H1 (cell line): ENCODE data around the gene SRSF9. TPM values are rescaled to one million over a fixed set of nuclear protein-coding genes. Genes with fewer than 3 reads are reported as not detected.

ENCODE experiments used
- CTCF ChIA-PET: fragments of 300-600 bp; sonication (Branson Sonifier 250); formaldehyde crosslinking; loops from one replicate; lab custom pipeline; 2021; ENCODE audit not compliant: partially characterized antibody; lab: Charles Lee
- POLR2A ChIA-PET: fragments of 300-600 bp; sonication (Branson Sonifier 250); formaldehyde crosslinking; loops from one replicate; lab custom pipeline; 2021; ENCODE audit warnings: inconsistent platforms; ENCODE audit not compliant: partially characterized antibody; lab: Charles Lee
- DNase-seq, 2 experiments: peaks; one replicate each; pipeline versions ENCODE4 v3.0.0 to v3.0.0-alpha.2; 2010 to 2022; ENCODE audit warnings: low spot score in 2 of 2, low read depth in 1 of 2, mixed read lengths in 1 of 2
- FAIRE-seq: peaks from 2 replicates; lab custom pipeline; 2011; peaks lifted over from hg19 to GRCh38; lab: Jason Lieb, UNC
- H2AFZ ChIP-seq: 2 replicates; pipeline ENCODE4 v1.8.1; 2012; ENCODE audit warnings: low read length, inconsistent platforms
- H2AK5ac ChIP-seq: 2 replicates; pipeline ENCODE4 v1.6.1; 2013; ENCODE audit warnings: low read depth, low read length
- H2BK120ac ChIP-seq: replicated peaks from 2 replicates; pipeline ENCODE3; 2013; ENCODE audit warnings: low read depth, low read length, inconsistent platforms
- H2BK12ac ChIP-seq: 2 replicates; pipeline ENCODE4 v1.6.1; 2013; ENCODE audit warnings: low read depth, low read length
- H2BK15ac ChIP-seq: 2 replicates; pipeline ENCODE4 v1.6.1; 2013; ENCODE audit warnings: low read length
- H2BK20ac ChIP-seq: 2 replicates; pipeline ENCODE4 v1.6.1; 2013; ENCODE audit warnings: low read length
- H2BK5ac ChIP-seq: 2 replicates; pipeline ENCODE4 v1.6.1; 2013; ENCODE audit warnings: low read depth, low read length
- H3K14ac ChIP-seq: 2 replicates; pipeline ENCODE4 v1.6.1; 2013; ENCODE audit warnings: inconsistent platforms; ENCODE audit not compliant: insufficient read length
- H3K18ac ChIP-seq: 2 replicates; pipeline ENCODE4 v1.6.1; 2013; ENCODE audit warnings: low read length; ENCODE audit errors: extremely low read depth
- H3K23ac ChIP-seq: 2 replicates; pipeline ENCODE4 v1.6.1; 2013; ENCODE audit warnings: inconsistent platforms; ENCODE audit not compliant: insufficient read length
- H3K23me2 ChIP-seq: 2 replicates; pipeline ENCODE4 v1.6.1; 2013; ENCODE audit warnings: low read depth, low read length
- H3K27ac ChIP-seq: 2 replicates; pipeline ENCODE4 v1.6.1; 2011; ENCODE audit warnings: low read depth, low read length, inconsistent platforms
- H3K27me3 ChIP-seq, 4 experiments: replicated peaks in 1 of 4; 1 replicate in 1 of 4; 2 replicates in 3 of 4; pipeline versions ENCODE4 v1.6.1 to v1.8.1; 2011 to 2013; ENCODE audit warnings: low read length in 3 of 4, mild to moderate bottlenecking in 3 of 4, inconsistent platforms in 2 of 4, mixed read lengths in 2 of 4, moderate library complexity in 1 of 4; ENCODE audit not compliant: control insufficient read depth in 3 of 4, insufficient read depth in 3 of 4; ENCODE audit errors: extremely low read depth in 1 of 4
- H3K36me3 ChIP-seq, 4 experiments: 2 replicates each; pipeline versions ENCODE4 v1.6.1 to v1.8.1; 2011 to 2013; ENCODE audit warnings: mild to moderate bottlenecking in 4 of 4, low read length in 3 of 4, moderate library complexity in 2 of 4, control low read depth in 1 of 4, inconsistent platforms in 1 of 4; ENCODE audit not compliant: insufficient read depth in 4 of 4, control insufficient read depth in 2 of 4
- H3K4ac ChIP-seq: replicated peaks from 2 replicates; pipeline ENCODE3; 2013; ENCODE audit warnings: low read length, low read depth, mixed read lengths, inconsistent platforms; ENCODE audit not compliant: insufficient read length
- H3K4me1 ChIP-seq, 4 experiments: replicated peaks in 1 of 4; 1 replicate in 1 of 4; 2 replicates in 3 of 4; pipeline versions ENCODE4 v1.6.1 to v1.8.1; 2011 to 2013; ENCODE audit warnings: low read length in 3 of 4, inconsistent platforms in 2 of 4, mixed read lengths in 1 of 4; ENCODE audit not compliant: insufficient read depth in 4 of 4, control insufficient read depth in 3 of 4
- H3K4me2 ChIP-seq, 2 experiments: 2 replicates each; pipeline versions ENCODE4 v1.6.1 to v1.8.1; 2011 to 2013; ENCODE audit warnings: low read depth in 2 of 2, low read length in 2 of 2, control low read depth in 1 of 2, inconsistent platforms in 1 of 2, mild to moderate bottlenecking in 1 of 2; ENCODE audit not compliant: insufficient read depth in 1 of 2
- H3K4me3 ChIP-seq, 4 experiments: fragments of 200-600, 300-600 bp in 1 of 4; sonication (generic), shearing (Covaris generic), sonication (Bioruptor Twin) in 1 of 4; 2 replicates each; pipeline versions ENCODE4 v1.5.1 to v1.8.1; 2011 to 2016; ENCODE audit warnings: low read length in 4 of 4, low read depth in 3 of 4, control low read depth in 2 of 4, inconsistent platforms in 2 of 4, mild to moderate bottlenecking in 2 of 4, mixed read lengths in 1 of 4, moderate library complexity in 1 of 4; ENCODE audit not compliant: insufficient read depth in 2 of 4; ENCODE audit errors: extremely low read depth in 1 of 4
- H3K56ac ChIP-seq: replicated peaks from 2 replicates; pipeline ENCODE3; 2013; ENCODE audit warnings: low read depth, mild to moderate bottlenecking, mixed read lengths, low read length, inconsistent platforms; ENCODE audit not compliant: insufficient read length
- H3K79me1 ChIP-seq: 2 replicates; pipeline ENCODE4 v1.6.1; 2013; ENCODE audit warnings: low read depth, low read length, control low read depth
- H3K79me2 ChIP-seq, 2 experiments: 2 replicates each; pipeline versions ENCODE4 v1.6.1 to v1.8.1; 2012 to 2013; ENCODE audit warnings: low read length in 2 of 2, mild to moderate bottlenecking in 2 of 2, inconsistent platforms in 1 of 2; ENCODE audit not compliant: insufficient read depth in 2 of 2, control insufficient read depth in 1 of 2
- H3K9ac ChIP-seq, 4 experiments: replicated peaks in 1 of 4; 1 replicate in 1 of 4; 2 replicates in 3 of 4; pipeline versions ENCODE4 v1.6.1 to v1.8.1; 2011 to 2013; ENCODE audit warnings: low read depth in 3 of 4, low read length in 3 of 4, control low read depth in 2 of 4, mild to moderate bottlenecking in 2 of 4, moderate library complexity in 2 of 4, inconsistent platforms in 1 of 4; ENCODE audit errors: extremely low read depth in 1 of 4
- H3K9me3 ChIP-seq, 2 experiments: 2 replicates each; pipeline versions ENCODE4 v1.6.1 to v1.8.1; 2012 to 2013; ENCODE audit warnings: mild to moderate bottlenecking in 2 of 2, moderate library complexity in 2 of 2, control low read depth in 1 of 2, inconsistent platforms in 1 of 2, low read depth in 1 of 2, low read length in 1 of 2, mixed read lengths in 1 of 2; ENCODE audit not compliant: insufficient read depth in 2 of 2
- H4K20me1 ChIP-seq, 2 experiments: replicated peaks in 1 of 2; 2 replicates each; pipeline versions ENCODE3 to v1.8.1; 2011 to 2013; ENCODE audit warnings: inconsistent platforms in 2 of 2, low read length in 2 of 2, mild to moderate bottlenecking in 1 of 2; ENCODE audit not compliant: insufficient read depth in 2 of 2, control insufficient read depth in 1 of 2
- H4K5ac ChIP-seq: 2 replicates; pipeline ENCODE4 v1.6.1; 2013; ENCODE audit warnings: low read length, low read depth, mixed read lengths, inconsistent platforms; ENCODE audit not compliant: insufficient read length
- H4K8ac ChIP-seq: 2 replicates; pipeline ENCODE4 v1.8.0; 2013; ENCODE audit warnings: mild to moderate bottlenecking, moderate library complexity, low read length, inconsistent platforms; ENCODE audit not compliant: insufficient read depth; ENCODE audit errors: extremely low read depth
- H4K91ac ChIP-seq: replicated peaks from 2 replicates; pipeline ENCODE3; 2013; ENCODE audit warnings: low read length, mixed read lengths, inconsistent platforms; ENCODE audit not compliant: insufficient read length
- ATF2 ChIP-seq: IDR thresholded peaks from 2 replicates; pipeline ENCODE4 v1.6.1; 2012; ENCODE audit warnings: low read length, inconsistent platforms
- GTF2F1 ChIP-seq: IDR thresholded peaks from 2 replicates; pipeline ENCODE4 v1.6.1; 2012; ENCODE audit warnings: low read depth, low read length, improper control_type of control experiment, borderline replicate concordance
- HDAC6 ChIP-seq: IDR thresholded peaks from one replicate; pipeline ENCODE4 v1.7.1; 2012; ENCODE audit warnings: low read depth, mild to moderate bottlenecking, inconsistent platforms, low read length, moderate library complexity
- JUN ChIP-seq: IDR thresholded peaks from 2 replicates; pipeline ENCODE4 v1.6.1; 2011; ENCODE audit warnings: low read depth, mild to moderate bottlenecking, improper control_type of control experiment, low read length
- JUND ChIP-seq: IDR thresholded peaks from 2 replicates; pipeline ENCODE4 v1.6.1; 2011; ENCODE audit warnings: mild to moderate bottlenecking, improper control_type of control experiment, low read length
- RBBP5 ChIP-seq: IDR thresholded peaks from 2 replicates; pipeline ENCODE4 v1.7.1; 2012; ENCODE audit warnings: low read depth, mild to moderate bottlenecking, inconsistent platforms, low read length, moderate library complexity, borderline replicate concordance
- RNF2 ChIP-seq: fragments of 200-900, 300-1000 bp; sonication (generic); IDR thresholded peaks from 2 replicates; pipeline ENCODE4 v1.7.1; 2016; ENCODE audit warnings: borderline replicate concordance, low read depth, mild to moderate bottlenecking, antibody characterized with exemption, low read length; ENCODE audit not compliant: poor library complexity, severe bottlenecking; ENCODE audit errors: missing control alignments
- SIX5 ChIP-seq: IDR thresholded peaks from 2 replicates; pipeline ENCODE4 v1.6.1; 2011; ENCODE audit warnings: mild to moderate bottlenecking, low read depth, low read length
- SP2 ChIP-seq: IDR thresholded peaks from 2 replicates; pipeline ENCODE4 v1.6.1; 2012; ENCODE audit warnings: mild to moderate bottlenecking, low read length, inconsistent platforms
- SUZ12 ChIP-seq: fragments of 200-600 bp; sonication (generic); IDR thresholded peaks from 2 replicates; pipeline ENCODE4 v1.6.1; 2012; ENCODE audit warnings: mild to moderate bottlenecking, inconsistent platforms, low read length, moderate library complexity, mixed read lengths
- WGBS, 2 experiments: shearing (Covaris generic) in 1 of 2; methylation state at CpG; one replicate each; pipeline versions ENCODE4 v1.1.6 to v1.1.7; 2013 to 2015; ENCODE audit warnings: low lambda C conversion rate in 2 of 2, mixed read lengths in 2 of 2, inconsistent platforms in 1 of 2, low coverage in 1 of 2, missing lambda C conversion rate in 1 of 2; ENCODE audit not compliant: insufficient replicate concordance in 2 of 2, insufficient coverage in 1 of 2, insufficient read length in 1 of 2; ENCODE audit errors: extremely low coverage in 1 of 2, missing lambda C conversion rate in 1 of 2; 5-methylcytosine and 5-hydroxymethylcytosine counted together
- polyA plus RNA-seq, 7 experiments: library from polyadenylated mRNA; depleted of rRNA in 3 of 7; stranded (reverse) in 5 of 7; unstranded in 2 of 7; fragments of >200 nt in 5 of 7; fragments of 200-250 nt in 2 of 7; gene quantifications; 1 replicate in 5 of 7; 2 replicates in 1 of 7; 4 replicates in 1 of 7; pipeline versions ENCODE4 v1.2.1 to v1.2.3, GENCODE V29; 2011 to 2013; ENCODE audit warnings: missing spikeins in 2 of 7, mixed read lengths in 2 of 7
- total RNA-seq: library from RNA; stranded (reverse); fragmentation: NEBNext Ultra II Directional; extraction: Animal tissue kit (Norgen Biotek cat#: 25700); gene quantifications from 2 replicates; pipeline ENCODE4 v1.2.1, GENCODE V29; 2021

SRSF9 gene
- total and polyA plus RNA-seq, 2 of the 8 experiments (the other 6 are each of a cell fraction or from before 2014, with no cell fraction given) = 172 to 304 TPM

GRCh38 chr12:120481022-120481767, 11.6 kb upstream of the SRSF9 start:
- FAIRE-seq = no peak
- no peak overlapping the region for H4K5ac ChIP-seq
- H3K79me1 ChIP-seq = peaks cover 2% of the 10 kb centered on the region; the same call in 1 of the 2 replicates
- H2AFZ ChIP-seq = no peak overlapping the region
- H3K79me2 ChIP-seq = no peaks in the 10 kb centered on the region
- H3K9me3 ChIP-seq = no peaks in the 10 kb centered on the region
- no peak overlapping the region for H4K91ac ChIP-seq
- H2BK5ac ChIP-seq = no peak overlapping the region
- no peak for DNase-seq
- peaks cover 0 to 1% of the 10 kb centered on the region in 2 experiments for H4K20me1 ChIP-seq
- no peaks in the 10 kb centered on the region for H3K23me2 ChIP-seq
- POLR2A ChIA-PET = interaction anchor here (0.8 to 4.2 kb wide), 7 partner anchors 10 to 280 kb away, joined by 3 to 25 read pairs (median 5); partner anchors contain the start of genes DYNLL1, RPLP0 and SRSF9
- no peak overlapping the region for H2BK20ac ChIP-seq
- H2BK120ac ChIP-seq = no peak overlapping the region
- no peak overlapping the region for H3K4ac ChIP-seq
- H3K36me3 ChIP-seq = no peaks in the 10 kb centered on the region
- no peak overlapping the region for H2BK15ac ChIP-seq
- H3K56ac ChIP-seq = no peak overlapping the region
- CTCF ChIA-PET = interaction anchor here (1.9 kb wide), 1 partner anchor 15 kb away, joined by 4 read pairs; the partner anchor contains the start of gene DYNLL1
- H2BK12ac ChIP-seq = no peak overlapping the region
- H3K9ac ChIP-seq = no peak overlapping the region
- no peak overlapping the region; the same call in 1 of the 2 replicates for H4K8ac ChIP-seq
- peaks cover 0 to 5% (median 0%) of the 10 kb centered on the region in 4 experiments; a peak in 1 of 7 replicates for H3K4me1 ChIP-seq
- H3K4me2 ChIP-seq = no peak overlapping the region
- WGBS, 2 experiments = 91% methylated on average over 9 of the region's 9 CpGs; no CpG with 5 or more reads in 1 of the 2 experiments
- H3K4me3 ChIP-seq = no peak overlapping the region
- H3K18ac ChIP-seq = no peak overlapping the region
- H3K14ac ChIP-seq = no peak overlapping the region
- H2AK5ac ChIP-seq = no peak overlapping the region
- no peaks in the 10 kb centered on the region for H3K27me3 ChIP-seq
- H3K23ac ChIP-seq = no peak overlapping the region
- no peak overlapping the region for H3K27ac ChIP-seq
- no peak for TF ChIP-seq JUND
- TF ChIP-seq JUN = no peak
- no peak for TF ChIP-seq SIX5
- TF ChIP-seq SUZ12 = no peak
- TF ChIP-seq SP2 = no peak
- TF ChIP-seq HDAC6 = no peak
- no peak for TF ChIP-seq ATF2
- no peak for TF ChIP-seq RBBP5
- TF ChIP-seq GTF2F1 = no peak
- no peak for TF ChIP-seq RNF2
